HCT116 (cell line): ENCODE data around the gene FAR2. TPM values are rescaled to one million over a fixed set of nuclear protein-coding genes. Genes with fewer than 3 reads are reported as not detected.

Source experiments
- ATAC-seq: fragments of 200-7000 bp; cut with Tn5 transposase; 2 replicates; pipeline ENCODE4 v1.9.1; 2020; ENCODE audit warnings: mild to moderate bottlenecking, moderate library complexity
- BruUV-seq: library from RNA; stranded (reverse); fragments of 400-500 nt; replicated peaks from 2 replicates; lab custom pipeline; 2021; lab: Mats Ljungman, UMichigan
- CTCF ChIA-PET: fragments of 300-600 bp; sonication (Branson Sonifier 250); formaldehyde crosslinking; loops from one replicate; lab custom pipeline; 2021; ENCODE audit warnings: antibody characterized with exemption; lab: Charles Lee
- POLR2A ChIA-PET: fragments of 300-600, 350-600 bp; sonication (Branson Sonifier 250); formaldehyde crosslinking; loops from one replicate; lab custom pipeline; 2021; ENCODE audit warnings: antibody characterized with exemption; lab: Charles Lee
- RAD21 ChIA-PET, 2 experiments: fragments of 300-600 bp; sonication (Branson Sonifier 250); formaldehyde crosslinking; loops; one replicate each; lab custom pipeline; 2023; ENCODE audit warnings: low total read pairs in 2 of 2; ENCODE audit not compliant: uncharacterized antibody in 2 of 2, unreplicated experiment in 2 of 2, low non-redundant PET in 1 of 2; lab: Charles Lee
- DNase-seq: peaks from one replicate; pipeline ENCODE4 v3.0.0-alpha.2; 2010; ENCODE audit warnings: low read depth, low spot score
- H2AFZ ChIP-seq: fragments of 200-600 bp; shearing (Covaris generic), sonication (generic); 2 replicates; pipeline ENCODE4 v1.6.1; 2017; ENCODE audit warnings: low read depth, mixed run types, mixed read lengths, antibody characterized with exemption, low read length; ENCODE audit not compliant: poor library complexity, severe bottlenecking
- H3K27ac ChIP-seq: 2 replicates; pipeline ENCODE4 v1.5.1; 2012; ENCODE audit warnings: low read depth, low read length
- H3K27me3 ChIP-seq: fragments of 200-600 bp; sonication (generic); 2 replicates; pipeline ENCODE4 v1.6.1; 2016; ENCODE audit warnings: mixed run types, low read length, mixed read lengths; ENCODE audit not compliant: insufficient read depth
- H3K36me3 ChIP-seq, 2 experiments: fragments of 200-500 bp in 1 of 2; fragments of 200-600 bp in 1 of 2; sonication (Bioruptor generic) in 1 of 2; sonication (generic) in 1 of 2; 2 replicates each; pipeline versions ENCODE4 v1.5.1 to v1.6.1; 2014 to 2016; ENCODE audit warnings: low read length in 2 of 2, inconsistent platforms in 1 of 2, mixed read lengths in 1 of 2, mixed run types in 1 of 2; ENCODE audit not compliant: insufficient read depth in 2 of 2, control insufficient read depth in 1 of 2
- H3K4me1 ChIP-seq, 2 experiments: fragments of 200-600 bp in 1 of 2; sonication (generic) in 1 of 2; 2 replicates each; pipeline versions ENCODE4 v1.5.1 to v1.6.1; 2012 to 2017; ENCODE audit warnings: low read length in 2 of 2, inconsistent platforms in 1 of 2, mild to moderate bottlenecking in 1 of 2, mixed read lengths in 1 of 2, mixed run types in 1 of 2, moderate library complexity in 1 of 2; ENCODE audit not compliant: insufficient read depth in 2 of 2, control insufficient read depth in 1 of 2
- H3K4me2 ChIP-seq: fragments of 200-600 bp; sonication (generic); 2 replicates; pipeline ENCODE4 v1.6.1; 2017; ENCODE audit warnings: mixed run types, low read length, mixed read lengths
- H3K4me3 ChIP-seq, 2 experiments: fragments of 200-600 bp in 1 of 2; sonication (generic) in 1 of 2; replicated peaks in 1 of 2; 2 replicates each; pipeline ENCODE4 v1.5.1; 2011 to 2016; ENCODE audit warnings: low read length in 2 of 2, control low read depth in 1 of 2, low read depth in 1 of 2, mild to moderate bottlenecking in 1 of 2, mixed read lengths in 1 of 2, mixed run types in 1 of 2
- H3K79me2 ChIP-seq: fragments of 200-600 bp; sonication (generic); 2 replicates; pipeline ENCODE4 v1.6.1; 2017; ENCODE audit warnings: mild to moderate bottlenecking, mixed run types, low read length, moderate library complexity, mixed read lengths; ENCODE audit not compliant: insufficient read depth
- H3K9ac ChIP-seq: fragments of 200-600 bp; sonication (generic); 2 replicates; pipeline ENCODE4 v1.6.1; 2016; ENCODE audit warnings: low read length, mixed read lengths
- H3K9me2 ChIP-seq: fragments of 200-600 bp; sonication (generic), shearing (Covaris generic); 2 replicates; pipeline ENCODE4 v1.6.1; 2017; ENCODE audit warnings: mixed run types, mild to moderate bottlenecking, moderate library complexity; ENCODE audit not compliant: insufficient read depth
- H3K9me3 ChIP-seq, 2 experiments: fragments of 200-500 bp in 1 of 2; fragments of 200-600 bp in 1 of 2; sonication (Bioruptor generic) in 1 of 2; sonication (generic) in 1 of 2; 2 replicates each; pipeline ENCODE4 v1.6.1; 2014 to 2017; ENCODE audit warnings: low read length in 2 of 2, mixed read lengths in 2 of 2, inconsistent platforms in 1 of 2, low read depth in 1 of 2, mild to moderate bottlenecking in 1 of 2, mixed run types in 1 of 2, moderate library complexity in 1 of 2; ENCODE audit not compliant: control insufficient read depth in 1 of 2, insufficient read depth in 1 of 2
- H4K20me1 ChIP-seq: fragments of 200-600 bp; sonication (generic), shearing (Covaris generic); 2 replicates; pipeline ENCODE4 v1.6.1; 2017; ENCODE audit warnings: mixed run types, mild to moderate bottlenecking, moderate library complexity; ENCODE audit not compliant: insufficient read depth
- ATF3 ChIP-seq: IDR thresholded peaks from 2 replicates; pipeline ENCODE4 v1.6.1; 2012
- CBX3 ChIP-seq: IDR thresholded peaks from 2 replicates; pipeline ENCODE4 v1.6.1; 2012; ENCODE audit warnings: low read depth
- CEBPB ChIP-seq: IDR thresholded peaks from 2 replicates; pipeline ENCODE4 v1.6.1; 2012; ENCODE audit warnings: low read depth
- CTCF ChIP-seq, 3 experiments: fragments of 200-600 bp in 1 of 3; sonication (generic) in 1 of 3; IDR thresholded peaks in 2 of 3; conservative IDR thresholded peaks in 1 of 3; 2 replicates each; pipeline ENCODE4 v1.5.1; 2012 to 2017; ENCODE audit warnings: low read depth in 2 of 3, low read length in 2 of 3, antibody characterized with exemption in 1 of 3, borderline replicate concordance in 1 of 3, control low read depth in 1 of 3, mild to moderate bottlenecking in 1 of 3, mixed read lengths in 1 of 3, mixed run types in 1 of 3, moderate library complexity in 1 of 3; ENCODE audit not compliant: insufficient read depth in 1 of 3
- ELF1 ChIP-seq: IDR thresholded peaks from 2 replicates; pipeline ENCODE4 v1.6.1; 2012; ENCODE audit warnings: low read depth, borderline replicate concordance
- EZH2 ChIP-seq: fragments of 200-600 bp; sonication (generic); IDR thresholded peaks from 2 replicates; pipeline ENCODE4 v1.6.1; 2017; ENCODE audit warnings: antibody characterized with exemption, mixed run types
- EZH2phosphoT487 ChIP-seq: fragments of 200-600 bp; IDR thresholded peaks from 2 replicates; pipeline ENCODE4 v1.6.1; 2018; ENCODE audit warnings: antibody characterized with exemption, borderline replicate concordance
- FOSL1 ChIP-seq: IDR thresholded peaks from 2 replicates; pipeline ENCODE4 v1.6.1; 2012; ENCODE audit warnings: low read depth
- POLR2A ChIP-seq: IDR thresholded peaks from 2 replicates; pipeline ENCODE4 v1.7.0; 2011; ENCODE audit warnings: borderline replicate concordance; ENCODE audit not compliant: insufficient read depth, insufficient read length; ENCODE audit errors: extremely low read depth
- POLR2AphosphoS5 ChIP-seq: IDR thresholded peaks from 2 replicates; pipeline ENCODE4 v1.6.1; 2011; ENCODE audit warnings: mild to moderate bottlenecking, low read depth, low read length, moderate library complexity
- RAD21 ChIP-seq: IDR thresholded peaks from 2 replicates; pipeline ENCODE4 v1.6.1; 2012; ENCODE audit warnings: low read depth, mild to moderate bottlenecking
- SIN3A ChIP-seq: IDR thresholded peaks from 2 replicates; pipeline ENCODE4 v1.6.1; 2012; ENCODE audit warnings: low read depth
- SP1 ChIP-seq: IDR thresholded peaks from 2 replicates; pipeline ENCODE4 v1.6.1; 2012; ENCODE audit warnings: low read depth
- SRF ChIP-seq: IDR thresholded peaks from 2 replicates; pipeline ENCODE4 v1.6.1; 2012; ENCODE audit warnings: low read depth
- TCF7L2 ChIP-seq: IDR thresholded peaks from 2 replicates; pipeline ENCODE4 v1.7.0; 2011; ENCODE audit warnings: borderline replicate concordance, inconsistent platforms; ENCODE audit not compliant: insufficient read depth, insufficient read length; ENCODE audit errors: extremely low read depth
- YY1 ChIP-seq: IDR thresholded peaks from 2 replicates; pipeline ENCODE4 v1.6.1; 2011; ENCODE audit warnings: low read length, low read depth, moderate library complexity, mild to moderate bottlenecking; ENCODE audit not compliant: insufficient replicate concordance; ENCODE audit errors: extremely low read depth
- ZFX ChIP-seq: fragments of 450-650 bp; IDR thresholded peaks from 2 replicates; pipeline ENCODE4 v1.6.1; 2017
- ZNF274 ChIP-seq: fragments of 200-500 bp; sonication (Bioruptor generic); IDR thresholded peaks from 2 replicates; pipeline ENCODE4 v1.6.1; 2014; ENCODE audit warnings: mild to moderate bottlenecking, low read depth, low read length, inconsistent platforms
- intact Hi-C: fragments of 100-400 bp; cut with micrococcal nuclease; formaldehyde crosslinking; loops from 2 replicates; pipeline ENCODE4 v1.10.0; 2022
- total RNA-seq: library from RNA; stranded (reverse); gene quantifications from one replicate; pipeline ENCODE4 v1.2.1, GENCODE V29; 2021; ENCODE audit not compliant: unreplicated experiment

FAR2 gene
- total RNA-seq, 1 experiment from 2014 or later = 9.7 TPM

DNA sequence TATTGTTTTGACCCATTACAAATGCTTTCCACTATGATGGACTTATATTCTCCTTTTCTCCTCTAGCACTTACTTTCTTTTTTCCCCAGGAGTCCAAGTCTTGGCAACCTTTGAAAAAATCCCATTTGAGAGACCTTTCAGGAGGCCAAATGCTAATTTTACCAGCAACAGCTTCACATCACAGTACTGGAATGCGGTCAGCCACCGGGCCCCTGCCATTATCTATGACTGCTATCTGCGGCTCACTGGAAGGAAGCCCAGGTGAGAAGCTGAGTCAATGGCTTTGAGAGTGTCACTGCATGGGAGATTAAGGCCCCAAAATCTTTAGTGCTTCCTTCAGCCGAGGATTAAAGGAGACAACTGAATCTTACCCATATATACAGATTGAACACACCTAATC lies 167.7 kb downstream of the FAR2 start:
- DNase-seq (no peak), ATAC-seq (no peak)
- ChIA-PET RAD21 (no interaction called here), POLR2A (no interaction called here), CTCF (interaction anchor here (1.9 to 2.6 kb wide), 2 partner anchors 11 to 243 kb away, joined by 7 to 19 read pairs; no protein-coding TSS in a partner anchor)
- Histone ChIP-seq H3K27ac (no peak overlapping the region), H3K9me2 (no peaks in the 10 kb centered on the region), H2AFZ (no peak overlapping the region), H3K4me1 (peaks cover 0 to 15% of the 10 kb centered on the region in 2 experiments; a peak in 2 of 4 replicates), H4K20me1 (no peaks in the 10 kb centered on the region), H3K4me3 (no peak overlapping the region), H3K79me2 (no peaks in the 10 kb centered on the region), H3K9ac (no peak overlapping the region), H3K36me3 (no peaks in the 10 kb centered on the region), H3K9me3 (no peaks in the 10 kb centered on the region), H3K27me3 (no peaks in the 10 kb centered on the region), H3K4me2 (peak overlapping the region; percentile 22)
- intact Hi-C loops = loop anchor here (2.0 kb wide), 1 partner anchor 228 kb away; no protein-coding TSS in a partner anchor
- TF ChIP-seq SRF = no peak
- TF ChIP-seq ZNF274 = no peak
- TF ChIP-seq EZH2phosphoT487 = no peak
- no peak for TF ChIP-seq ATF3
- no peak for TF ChIP-seq FOSL1
- no peak for TF ChIP-seq RAD21
- TF ChIP-seq POLR2AphosphoS5 = no peak
- BruUV-seq = no TSS peak

DNA sequence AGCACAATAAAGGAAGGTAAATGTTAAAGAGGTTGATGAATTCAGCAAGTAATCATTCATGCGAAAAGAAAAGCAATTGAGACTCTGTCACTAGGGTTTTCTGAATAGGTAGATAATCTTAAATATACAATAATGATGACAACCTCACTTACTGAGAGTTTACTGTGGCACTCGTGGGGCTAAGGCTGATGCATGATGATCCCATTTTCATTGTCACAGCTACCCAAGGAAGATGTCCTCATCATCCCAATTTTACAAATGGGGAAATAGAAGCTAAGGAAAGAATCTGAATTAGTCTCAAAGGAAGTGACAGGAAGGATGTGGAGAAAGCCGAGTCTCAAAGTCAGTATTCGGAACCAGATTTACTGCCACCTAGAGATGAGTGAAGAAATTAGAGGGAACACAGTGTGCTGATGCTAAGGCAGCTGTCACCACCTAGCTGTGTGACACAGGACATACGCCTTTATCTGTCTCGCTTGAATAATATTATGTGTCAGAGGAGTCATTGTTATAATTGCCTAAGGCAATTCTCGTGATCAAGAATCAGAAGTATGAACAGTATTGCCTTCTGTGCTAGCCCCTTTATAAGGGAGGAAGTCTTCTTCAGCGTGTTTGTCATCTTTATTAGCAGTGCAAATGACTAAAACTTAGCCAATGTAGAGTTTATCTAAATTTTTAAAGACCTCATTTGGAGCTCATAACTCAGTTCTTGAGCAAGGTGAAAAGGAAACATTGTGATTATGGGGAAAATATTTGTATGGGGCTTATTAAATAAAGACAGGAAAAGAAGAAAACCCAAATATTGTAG lies 168.7 kb downstream of the FAR2 start:
- intact Hi-C loops = loop anchor here (2.0 kb wide), 2 partner anchors 229 to 245 kb away; no protein-coding TSS in a partner anchor
- ATAC-seq (peak; percentile 100), DNase-seq (peak; percentile 54)
- H3K27me3 ChIP-seq = no peaks in the 10 kb centered on the region
- H4K20me1 ChIP-seq = no peaks in the 10 kb centered on the region
- no peaks in the 10 kb centered on the region for H3K9me3 ChIP-seq
- H2AFZ ChIP-seq = peak overlapping the region; percentile 65
- POLR2A ChIA-PET = no interaction called here
- no peak for TF ChIP-seq SIN3A
- TF ChIP-seq YY1 = peak; percentile 14
- no peak for TF ChIP-seq ELF1
- TF ChIP-seq EZH2 = no peak
- TF ChIP-seq SRF = no peak
- TF ChIP-seq EZH2phosphoT487 = no peak
- TF ChIP-seq RAD21 = peak; percentile 94
- TF ChIP-seq SP1 = no peak
- TF ChIP-seq ZFX = no peak
- TF ChIP-seq TCF7L2 = no peak
- TF ChIP-seq CEBPB = no peak
- TF ChIP-seq POLR2A = no peak
- peak; percentile 80 to 99 (median 92) for TF ChIP-seq CTCF (IDR thresholded peaks at IDR 0.05 in 2 of 3, conservative IDR thresholded peaks at IDR 0.05 in 1 of 3; ENCODE audit: borderline replicate concordance in 1 of 3, insufficient read depth in 1 of 3, low read depth in 2 of 3, low read length in 2 of 3)
- peak; percentile 47; the same call in 1 of the 2 replicates for TF ChIP-seq CBX3
- H3K27ac ChIP-seq = no peak overlapping the region
- CTCF ChIA-PET = interaction anchor here (0.5 to 2.6 kb wide), 15 partner anchors 9 to 1490 kb away, joined by 3 to 21 read pairs (median 3); no protein-coding TSS in a partner anchor
- peak overlapping the region; percentile 24; the same call in 1 of the 2 replicates for H3K4me2 ChIP-seq
- RAD21 ChIA-PET = interaction anchor here in 1 of 2 experiments (0.5 to 1.2 kb wide), 3 partner anchors 199 to 245 kb away, joined by 3 to 5 read pairs (median 3); no protein-coding TSS in a partner anchor
- BruUV-seq = no TSS peak
- no peak overlapping the region for H3K4me3 ChIP-seq
- no peaks in the 10 kb centered on the region for H3K9me2 ChIP-seq
- H3K79me2 ChIP-seq = no peaks in the 10 kb centered on the region
- H3K9ac ChIP-seq = no peak overlapping the region
- H3K36me3 ChIP-seq = no peaks in the 10 kb centered on the region
- peaks cover 0 to 15% of the 10 kb centered on the region in 2 experiments; a peak in 2 of 4 replicates for H3K4me1 ChIP-seq
